ENCODE data around the gene CD300LD.
"Not testable (repeated sequence)": the region's sequence is repeated elsewhere in the genome, so short reads cannot be mapped to it uniquely, and the experiment has no call there.

The CD300LD gene

DNA sequence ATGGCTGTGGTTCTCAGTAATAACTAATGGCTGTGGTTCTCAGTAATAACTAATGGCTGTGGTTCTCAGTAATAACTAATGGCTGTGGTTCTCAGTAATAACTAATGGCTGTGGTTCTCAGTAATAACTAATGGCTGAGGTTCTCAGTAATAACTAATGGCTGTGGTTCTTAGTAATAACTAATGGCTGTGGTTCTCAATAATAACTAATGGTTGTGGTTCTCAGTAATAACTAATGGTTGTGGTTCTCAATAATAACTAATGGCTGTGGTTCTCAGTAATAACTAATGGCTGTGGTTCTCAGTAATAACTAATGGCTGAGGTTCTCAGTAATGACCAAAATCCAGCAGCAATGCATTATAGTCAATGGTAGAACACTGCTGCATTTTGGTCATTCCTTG is 18.4 kb downstream of the CD300LD start:
- not testable (repeated sequence) for DNase-seq

DNA sequence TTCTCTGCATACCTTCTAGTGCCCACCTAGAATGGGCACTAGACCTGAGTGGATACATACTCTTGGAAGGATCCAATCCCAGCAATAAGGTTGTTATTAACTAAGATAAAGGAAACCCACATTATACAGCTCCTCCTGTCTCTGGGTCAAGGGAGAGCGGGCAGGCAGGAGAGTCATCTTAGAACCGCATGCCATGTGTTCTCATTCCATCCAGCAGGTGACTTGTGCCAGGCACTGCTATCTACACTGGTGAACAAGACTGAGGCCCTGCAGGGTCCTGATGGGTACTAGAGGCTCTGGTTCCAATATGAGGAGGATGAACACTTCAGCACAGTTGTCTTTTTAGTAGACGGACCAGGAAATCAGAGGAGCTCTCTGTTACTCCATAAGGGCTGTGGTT is 18.9 kb downstream of the CD300LD start:
- no peak for DNase-seq

GRCh38 chr17:74571621-74572270 is 20.3 kb downstream of the CD300LD start:
- DNase-seq, result no peak

DNA sequence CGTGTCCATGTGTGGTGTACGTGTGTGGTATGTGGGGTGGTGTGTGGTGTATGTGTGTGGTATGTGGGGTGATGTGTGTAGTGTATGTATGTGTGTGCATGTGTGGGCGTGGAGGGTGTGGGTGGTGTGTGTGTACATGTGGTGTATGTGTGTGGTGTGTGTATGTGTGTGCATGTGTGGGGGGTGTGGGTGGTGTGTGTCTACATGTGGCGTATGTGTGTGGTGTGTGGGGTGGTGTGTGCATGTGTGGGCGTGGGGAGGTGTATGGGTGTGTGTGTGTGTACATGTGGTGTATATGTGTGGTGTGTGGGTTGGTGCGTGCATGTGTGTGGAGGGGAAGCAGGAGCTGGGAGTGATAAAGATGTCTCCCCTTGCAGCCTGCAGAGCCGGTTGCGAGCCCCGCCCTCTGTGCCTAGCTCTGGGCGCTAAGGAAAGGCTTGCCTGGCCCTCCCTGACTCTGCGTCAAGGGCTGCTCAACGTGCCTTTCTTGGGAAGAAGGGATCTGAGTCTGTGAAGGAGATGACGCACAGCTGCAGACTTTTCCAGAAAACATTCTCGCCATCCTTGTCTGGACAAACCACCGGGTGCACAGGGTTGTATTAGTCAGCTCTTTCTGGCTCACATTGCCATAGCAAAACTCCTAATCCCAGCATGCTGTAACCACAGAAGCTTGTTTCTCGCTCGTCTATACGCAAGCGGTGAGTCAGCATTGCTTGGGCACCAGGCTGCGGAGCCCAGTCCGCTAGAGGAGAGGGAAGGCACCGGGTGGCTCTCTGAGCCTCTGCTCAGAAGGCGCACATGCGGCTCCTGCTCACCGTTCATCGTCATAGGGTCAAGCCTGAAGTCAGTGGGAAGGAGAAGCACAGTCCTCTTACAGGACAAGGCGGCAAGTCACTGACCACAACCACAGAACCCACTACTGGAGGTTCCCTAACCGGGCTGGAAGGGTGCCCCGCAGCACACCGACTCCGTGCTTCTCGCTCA is 22.8 kb downstream of the CD300LD start:
- peak in 18 of 56 donors; percentile 7 to 50 (median 22) for DNase-seq

DNA sequence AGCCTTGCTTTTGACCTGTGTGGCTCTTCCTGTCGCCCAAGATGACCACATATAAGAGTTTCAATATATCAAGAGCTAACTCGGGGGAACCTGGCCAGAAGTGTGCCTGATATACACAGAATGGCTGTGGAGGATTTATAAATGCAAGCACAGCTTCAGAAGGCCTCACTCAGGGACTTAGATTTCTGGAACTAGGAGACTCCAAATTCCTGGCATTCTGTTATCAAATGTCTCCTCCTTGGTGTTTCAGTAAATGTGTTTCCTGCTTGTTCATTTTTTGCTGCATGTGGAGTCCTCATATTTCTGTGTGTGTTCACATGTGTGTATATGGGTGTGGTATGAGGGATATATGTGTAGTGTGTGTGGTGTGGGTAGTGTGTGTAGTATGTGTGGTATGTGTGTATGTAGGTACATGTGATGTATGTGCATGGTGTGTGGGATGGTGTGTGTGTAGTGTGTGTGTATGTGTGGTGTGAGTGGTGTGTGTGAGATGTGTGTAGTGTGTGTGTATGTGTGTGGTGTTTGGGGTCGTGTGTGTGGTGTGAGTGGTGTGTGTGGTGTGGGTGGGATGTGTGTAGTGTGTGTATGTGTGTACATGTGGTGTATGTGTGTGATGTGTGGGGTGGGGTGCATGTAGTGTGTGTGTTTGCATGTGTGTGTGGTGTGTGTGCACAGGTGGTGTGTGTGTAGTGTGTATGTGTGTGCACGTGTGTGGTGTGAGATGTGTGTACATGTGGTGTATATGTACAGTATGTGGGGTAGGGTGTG is 23.8 kb downstream of the CD300LD start:
- no peak for DNase-seq

DNA sequence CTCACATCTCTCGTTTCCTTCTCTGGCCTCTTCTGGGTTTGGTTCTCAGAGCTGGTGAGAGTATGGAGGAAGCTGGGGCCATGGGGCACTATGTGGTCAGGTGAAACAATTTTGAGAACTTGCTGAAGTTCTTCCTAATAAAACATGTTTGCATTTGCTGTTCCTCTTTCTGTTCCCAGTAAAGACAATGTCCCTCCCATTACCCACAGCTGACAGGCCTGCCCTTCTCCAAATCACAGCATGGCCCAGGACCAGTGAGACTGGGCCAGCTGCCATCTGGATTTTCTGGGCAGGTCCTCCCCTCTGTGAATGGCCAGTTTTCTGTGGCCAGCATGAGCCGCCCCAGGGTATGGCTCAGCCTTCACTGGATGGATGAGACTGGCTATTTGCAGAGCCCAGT is 24.7 kb downstream of the CD300LD start, which contains the start of gene CD300H:
CD300H (minus strand) TSS at position 113 of the 400 bp plus-strand sequence.
- DNase-seq, result peak in 3 of 56 donors; percentile 14 to 35 (median 16)

- peak in 3 of 56 donors; percentile 6 to 13 (median 10) for DNase-seq
Measured at GRCh38 chr17:74566132-74566753, 25.8 kb downstream of the CD300LD start.

DNA sequence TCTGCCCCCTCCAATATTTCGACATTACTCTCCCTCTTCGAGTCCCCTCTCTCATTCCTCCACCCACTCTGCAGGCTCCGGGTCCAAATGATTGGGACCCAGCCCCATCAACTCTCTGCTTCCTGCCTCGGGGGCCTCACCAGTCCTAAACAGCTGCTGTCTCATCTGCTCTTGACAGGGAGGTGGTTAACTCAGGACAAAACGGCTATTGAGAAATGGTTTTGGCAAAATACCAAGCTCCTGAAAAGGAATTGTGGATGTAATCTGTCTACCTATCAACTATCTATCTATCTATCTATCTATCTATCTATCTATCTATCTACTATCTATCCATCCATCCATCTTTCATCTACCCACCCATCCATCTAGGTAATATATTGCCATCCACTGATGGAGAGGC is 27.0 kb downstream of the CD300LD start:
- no peak for DNase-seq

- DNase-seq, result no peak
Measured at GRCh38 chr17:74563358-74563757, 28.7 kb downstream of the CD300LD start.

DNA sequence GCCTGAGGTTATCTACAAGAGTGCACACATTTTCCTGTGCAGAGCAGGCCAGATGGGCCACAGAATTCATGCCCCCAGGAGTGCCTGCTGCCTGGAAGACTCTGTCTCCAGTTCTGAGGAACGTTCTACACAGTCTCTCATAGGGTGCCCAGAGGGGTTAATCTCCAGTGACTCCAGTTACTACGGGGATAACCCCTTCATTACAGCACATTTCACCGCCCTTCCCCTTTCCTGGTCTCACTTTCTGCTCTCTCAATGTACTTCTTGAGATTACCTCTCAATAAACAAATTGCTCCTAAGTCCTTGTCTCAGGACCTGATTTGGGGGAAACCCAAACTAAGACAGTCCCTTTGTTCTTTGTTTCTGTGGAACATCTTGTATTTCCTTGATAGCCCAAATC is 30.5 kb downstream of the CD300LD start:
- no peak for DNase-seq

DNA sequence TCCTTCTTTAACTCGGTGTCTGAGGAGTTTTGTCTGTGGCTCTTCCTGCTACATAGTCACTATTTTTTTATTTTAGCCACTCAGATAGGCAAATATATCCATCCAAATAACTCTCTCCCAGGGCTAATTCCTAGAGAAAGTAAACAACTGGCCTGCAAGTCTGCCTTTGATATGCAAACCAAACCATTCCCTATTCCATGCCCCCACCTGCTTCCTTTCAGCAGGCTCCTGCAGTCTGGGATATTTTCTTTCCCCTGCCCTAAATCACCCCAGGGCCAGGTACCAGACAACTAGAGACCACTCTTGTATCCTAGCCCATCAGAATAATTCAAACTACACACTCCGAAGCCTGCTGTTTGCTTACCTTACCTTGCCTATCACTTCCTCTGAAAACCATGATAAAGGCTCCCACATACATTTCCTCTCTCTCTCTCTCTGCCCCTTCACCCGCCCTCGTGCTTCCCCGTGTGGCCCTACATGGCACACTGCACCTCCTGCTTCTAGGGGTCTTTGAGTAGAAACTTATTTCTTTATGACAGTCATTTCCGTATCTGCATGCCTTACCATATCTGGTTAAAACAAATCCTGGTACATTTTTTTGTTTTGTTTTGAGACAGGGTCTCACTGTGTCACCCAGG is 33.1 kb downstream of the CD300LD start:
- DNase-seq, result no peak

- not testable (repeated sequence) for DNase-seq
Measured at GRCh38 chr17:74558402-74558801, 33.7 kb downstream of the CD300LD start.

DNA sequence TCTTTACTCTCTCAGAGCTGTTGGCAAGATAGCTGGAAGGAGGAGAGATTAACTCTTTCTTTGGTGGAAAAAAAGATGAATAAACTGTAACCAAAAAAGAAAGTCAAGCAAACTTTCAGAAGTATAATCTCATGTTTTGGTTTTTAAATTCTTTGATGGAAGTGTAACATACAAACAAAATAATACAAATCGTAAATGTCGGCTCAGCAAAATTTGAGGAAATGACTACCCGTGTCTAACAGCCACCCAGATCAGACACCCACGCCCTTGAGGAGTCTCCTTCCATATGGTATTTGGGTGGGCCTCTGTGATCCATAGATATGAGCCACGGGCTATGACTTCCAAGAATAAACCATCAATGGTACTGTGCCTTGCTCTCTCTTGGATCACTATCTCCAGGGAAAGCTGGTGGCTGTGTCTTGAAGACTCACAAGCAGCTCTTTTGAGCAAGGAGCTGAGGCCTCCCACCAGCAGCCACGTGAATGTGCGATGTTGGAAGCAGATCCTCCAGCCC is 36.6 kb downstream of the CD300LD start:
- no peak for DNase-seq

GRCh38 chr17:74554909-74555308 is 37.2 kb downstream of the CD300LD start:
- DNase-seq, result no peak

DNA sequence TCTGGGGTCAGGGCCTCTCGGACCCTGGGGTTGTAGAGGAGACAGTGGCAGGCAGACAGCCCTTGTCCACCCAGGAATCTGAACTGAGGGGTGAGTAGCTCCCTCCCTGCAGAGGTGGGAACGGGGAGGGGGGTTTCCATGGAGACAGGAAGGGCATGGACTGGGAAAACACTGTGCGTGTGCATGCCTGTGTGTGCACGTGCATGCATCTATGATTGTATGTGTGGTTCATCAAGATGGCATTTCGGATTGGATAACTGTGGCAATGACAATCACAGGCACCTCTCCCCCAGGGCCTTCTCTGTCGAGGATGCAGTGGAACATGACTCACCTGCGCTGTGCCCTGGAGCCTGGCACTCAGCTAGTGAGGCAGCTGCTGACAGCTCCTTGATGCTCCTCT is 40.0 kb downstream of the CD300LD start:
- DNase-seq, result no peak

- no peak for DNase-seq
Measured at GRCh38 chr17:74550602-74551001, 41.5 kb downstream of the CD300LD start.

DNA sequence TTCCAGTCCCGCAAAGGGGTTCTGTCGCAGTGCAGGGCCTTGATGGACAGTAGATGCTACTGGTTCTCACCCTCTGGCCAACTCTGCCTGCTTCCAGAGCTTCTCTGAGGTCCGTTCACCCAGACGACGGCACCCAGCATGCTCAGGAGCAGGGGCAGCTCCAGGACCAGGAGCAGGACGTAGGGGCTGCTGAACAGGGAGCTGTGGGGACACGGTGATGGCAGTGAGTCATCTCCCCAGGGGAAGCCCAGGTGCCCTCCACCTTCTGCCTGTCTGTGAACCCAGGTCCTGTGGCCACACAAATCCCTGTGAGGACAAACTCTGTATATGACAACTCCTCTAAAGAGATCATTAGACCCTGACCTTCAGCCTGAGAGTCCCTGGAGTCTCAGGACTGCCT is 42.7 kb downstream of the CD300LD start:
- no peak for DNase-seq

DNA sequence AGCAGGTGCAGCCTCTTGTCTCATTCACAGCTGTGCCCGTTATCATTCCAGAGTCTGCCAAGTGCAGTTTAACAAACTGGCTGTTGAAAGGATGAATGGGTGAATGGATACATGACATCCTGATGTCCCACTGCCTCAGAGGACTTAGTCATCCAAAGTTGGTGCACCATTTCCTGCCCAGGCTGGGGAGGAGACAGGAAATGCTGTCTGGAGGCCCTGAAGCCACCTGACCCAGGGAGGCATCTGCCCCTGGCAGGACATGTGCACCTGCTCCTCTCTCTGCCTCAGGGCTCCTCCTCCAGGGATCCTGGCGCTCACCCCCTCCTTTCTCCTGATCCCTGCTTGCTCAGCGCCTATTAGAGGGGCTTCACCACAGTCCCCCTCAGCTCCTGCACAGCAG is 44.3 kb downstream of the CD300LD start:
- no peak for DNase-seq

- DNase-seq, result no peak
Measured at GRCh38 chr17:74547264-74547663, 44.8 kb downstream of the CD300LD start.

GRCh38 chr17:74546586-74546985 is 45.5 kb downstream of the CD300LD start:
- no peak for DNase-seq
